Lung (tissue), 12 donors: ENCODE results near the gene NUDT16L1. TPM values are rescaled to one million over a fixed set of nuclear protein-coding genes. Genes with fewer than 3 reads are reported as not detected.
A peak's percentile ranks its signal among the peaks of the same experiment; 100 is the strongest.
"Not testable (repeated sequence)": the region's sequence is repeated elsewhere in the genome, so short reads cannot be mapped to it uniquely, and the experiment has no call there.

Experiments
- ATAC-seq: fragments of 200-7000 bp; cut with Tn5 transposase; one replicate; pipeline ENCODE4 v1.9.1; 2020; ENCODE audit warnings: moderate number of reproducible peaks; ENCODE audit not compliant: insufficient read depth, low FRiP score
- DNase-seq, 3 donors: peaks; one replicate each; pipeline ENCODE4 v3.0.0-alpha.2; 2013 to 2017
- H3K27ac ChIP-seq, 2 donors: one replicate each; pipeline ENCODE4 v1.5.1; 2013; ENCODE audit warnings: mild to moderate bottlenecking in 2 of 2, moderate library complexity in 2 of 2, control low read depth in 1 of 2, inconsistent platforms in 1 of 2, low read depth in 1 of 2, low read length in 1 of 2
- H3K27me3 ChIP-seq, 3 donors: one replicate each; pipeline ENCODE4 v1.5.1; 2013; ENCODE audit warnings: low read length in 2 of 3; ENCODE audit not compliant: control insufficient read depth in 3 of 3, insufficient read depth in 3 of 3
- H3K36me3 ChIP-seq, 4 donors: one replicate each; pipeline ENCODE4 v1.5.1; 2013; ENCODE audit warnings: low read length in 4 of 4, mild to moderate bottlenecking in 1 of 4, moderate library complexity in 1 of 4; ENCODE audit not compliant: control insufficient read depth in 4 of 4, insufficient read depth in 4 of 4
- H3K4me1 ChIP-seq, 5 donors: one replicate each; pipeline ENCODE4 v1.5.1; 2013; ENCODE audit warnings: low read length in 5 of 5, mild to moderate bottlenecking in 2 of 5, moderate library complexity in 1 of 5; ENCODE audit not compliant: control insufficient read depth in 5 of 5, insufficient read depth in 5 of 5
- H3K4me3 ChIP-seq: one replicate; pipeline ENCODE4 v1.5.1; 2013; ENCODE audit warnings: mild to moderate bottlenecking, control low read depth, moderate library complexity
- H3K9ac ChIP-seq, 2 donors: one replicate each; pipeline ENCODE4 v1.5.1; 2013; ENCODE audit warnings: low read length in 2 of 2, control low read depth in 1 of 2; ENCODE audit not compliant: insufficient read depth in 1 of 2
- H3K9me3 ChIP-seq, 4 donors: one replicate each; pipeline ENCODE4 v1.5.1; 2013; ENCODE audit warnings: low read length in 3 of 4, mild to moderate bottlenecking in 1 of 4, moderate library complexity in 1 of 4; ENCODE audit not compliant: control insufficient read depth in 4 of 4, insufficient read depth in 3 of 4
- WGBS, 2 donors: extraction: QIAGEN DNeasy Blood & Tissue Kit; methylation state at CpG; one replicate each; pipeline ENCODE4 v1.1.7; 2013; 5-methylcytosine and 5-hydroxymethylcytosine counted together
- polyA plus RNA-seq, 2 donors: library from polyadenylated mRNA; stranded (reverse); fragments of 200-250 nt; gene quantifications; one replicate each; pipeline ENCODE4 v1.2.1, GENCODE V29; 2013
- total RNA-seq, 2 donors: library from RNA; depleted of rRNA in 1 of 2; stranded (reverse); fragments of >200 nt in 1 of 2; gene quantifications; one replicate each; pipeline ENCODE4 v1.2.1, GENCODE V29; 2014 to 2021
- TF ChIP-seq, protein P1 (sequence below): IDR thresholded peaks from 2 replicates; pipeline ENCODE4 v1.5.1; 2012; ENCODE audit warnings: mild to moderate bottlenecking; ENCODE audit errors: control extremely low read depth, extremely low read depth
- donor health status: control.
- donor health status: control.
- donor health status: Bipolar disorder and iron deficiency.
- donor health status: healthy.
- donor health status: DM: yes; HTN: yes; CAD: no.

The NUDT16L1 gene
- total and polyA plus RNA-seq, 4 donors: 27.8 to 41.3 (median 32.3) TPM

DNA sequence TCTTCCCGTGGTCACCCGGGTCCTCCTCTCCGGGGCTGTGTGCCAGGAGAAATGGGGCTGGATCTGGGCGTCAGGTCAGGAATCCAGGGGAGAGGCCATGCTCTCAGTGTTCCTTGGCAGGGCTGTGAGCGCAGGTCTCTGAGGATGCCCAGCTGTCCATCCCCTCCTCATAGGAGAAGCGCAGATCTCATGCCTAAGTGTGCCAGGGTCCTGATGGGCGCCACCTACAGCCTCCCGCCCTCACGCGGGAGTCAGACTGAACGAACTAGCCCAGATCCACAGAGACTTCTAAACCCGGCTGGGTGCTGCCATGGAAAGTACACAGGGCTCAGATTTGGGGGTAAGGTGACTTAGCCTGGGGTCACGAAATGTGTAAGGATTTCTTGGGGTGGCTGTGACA, 44.4 kb upstream of the NUDT16L1 start:
- Histone ChIP-seq H3K4me1 (peaks cover 0 to 9% (median 7%) of the 10 kb centered on the region in 5 donors), H3K36me3 (peaks cover 6 to 29% (median 20%) of the 10 kb centered on the region in 4 donors), H3K27me3 (no peaks in the 10 kb centered on the region), H3K4me3 (no peak overlapping the region), H3K9ac (no peak overlapping the region), H3K27ac (no peak overlapping the region), H3K9me3 (no peaks in the 10 kb centered on the region)
- ATAC-seq (no peak), DNase-seq (no peak)
- TF ChIP-seq, protein P1, sequence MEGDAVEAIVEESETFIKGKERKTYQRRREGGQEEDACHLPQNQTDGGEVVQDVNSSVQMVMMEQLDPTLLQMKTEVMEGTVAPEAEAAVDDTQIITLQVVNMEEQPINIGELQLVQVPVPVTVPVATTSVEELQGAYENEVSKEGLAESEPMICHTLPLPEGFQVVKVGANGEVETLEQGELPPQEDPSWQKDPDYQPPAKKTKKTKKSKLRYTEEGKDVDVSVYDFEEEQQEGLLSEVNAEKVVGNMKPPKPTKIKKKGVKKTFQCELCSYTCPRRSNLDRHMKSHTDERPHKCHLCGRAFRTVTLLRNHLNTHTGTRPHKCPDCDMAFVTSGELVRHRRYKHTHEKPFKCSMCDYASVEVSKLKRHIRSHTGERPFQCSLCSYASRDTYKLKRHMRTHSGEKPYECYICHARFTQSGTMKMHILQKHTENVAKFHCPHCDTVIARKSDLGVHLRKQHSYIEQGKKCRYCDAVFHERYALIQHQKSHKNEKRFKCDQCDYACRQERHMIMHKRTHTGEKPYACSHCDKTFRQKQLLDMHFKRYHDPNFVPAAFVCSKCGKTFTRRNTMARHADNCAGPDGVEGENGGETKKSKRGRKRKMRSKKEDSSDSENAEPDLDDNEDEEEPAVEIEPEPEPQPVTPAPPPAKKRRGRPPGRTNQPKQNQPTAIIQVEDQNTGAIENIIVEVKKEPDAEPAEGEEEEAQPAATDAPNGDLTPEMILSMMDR: no peak
- WGBS, 2 donors: 91 to 96% methylated on average over 13 of the region's 13 CpGs

GRCh38 chr16:4649744-4650442, 43.5 kb upstream of the NUDT16L1 start:
- Histone ChIP-seq H3K27ac (no peak overlapping the region), H3K9ac (no peak overlapping the region), H3K36me3 (peaks cover 6 to 30% (median 20%) of the 10 kb centered on the region in 4 donors), H3K9me3 (no peaks in the 10 kb centered on the region), H3K4me3 (no peak overlapping the region), H3K4me1 (peaks cover 0 to 11% (median 8%) of the 10 kb centered on the region in 5 donors), H3K27me3 (no peaks in the 10 kb centered on the region)
- TF ChIP-seq, protein P1: no peak
- ATAC-seq (no peak), DNase-seq (no peak)
- WGBS, 2 donors: 87 to 88% methylated on average over 25 of the region's 25 CpGs

GRCh38 chr16:4650443-4651074, 42.8 kb upstream of the NUDT16L1 start:
- H3K9me3 ChIP-seq, H3K9ac ChIP-seq, ATAC-seq, H3K4me3 ChIP-seq, H3K27me3 ChIP-seq: not testable (repeated sequence)
- Histone ChIP-seq H3K4me1 (peaks cover 0 to 17% (median 11%) of the 10 kb centered on the region in 5 donors), H3K27ac (peak overlapping the region in 1 of 2 donors; percentile 4), H3K36me3 (peaks cover 6 to 35% (median 21%) of the 10 kb centered on the region in 4 donors)
- TF ChIP-seq, protein P1: peak; percentile 8
- peak in 1 of 3 donors; percentile 34 for DNase-seq
- 78 to 83% methylated on average over 15 of the region's 15 CpGs for WGBS, 2 donors
